ENCODE results near the gene NFRKB. TPM values are rescaled to one million over a fixed set of nuclear protein-coding genes. Genes with fewer than 3 reads are reported as not detected.
A peak's percentile ranks its signal among the peaks of the same experiment; 100 is the strongest.

The NFRKB gene
- 10.2 and 13.9 TPM in 2 replicates for total RNA-seq

DNA sequence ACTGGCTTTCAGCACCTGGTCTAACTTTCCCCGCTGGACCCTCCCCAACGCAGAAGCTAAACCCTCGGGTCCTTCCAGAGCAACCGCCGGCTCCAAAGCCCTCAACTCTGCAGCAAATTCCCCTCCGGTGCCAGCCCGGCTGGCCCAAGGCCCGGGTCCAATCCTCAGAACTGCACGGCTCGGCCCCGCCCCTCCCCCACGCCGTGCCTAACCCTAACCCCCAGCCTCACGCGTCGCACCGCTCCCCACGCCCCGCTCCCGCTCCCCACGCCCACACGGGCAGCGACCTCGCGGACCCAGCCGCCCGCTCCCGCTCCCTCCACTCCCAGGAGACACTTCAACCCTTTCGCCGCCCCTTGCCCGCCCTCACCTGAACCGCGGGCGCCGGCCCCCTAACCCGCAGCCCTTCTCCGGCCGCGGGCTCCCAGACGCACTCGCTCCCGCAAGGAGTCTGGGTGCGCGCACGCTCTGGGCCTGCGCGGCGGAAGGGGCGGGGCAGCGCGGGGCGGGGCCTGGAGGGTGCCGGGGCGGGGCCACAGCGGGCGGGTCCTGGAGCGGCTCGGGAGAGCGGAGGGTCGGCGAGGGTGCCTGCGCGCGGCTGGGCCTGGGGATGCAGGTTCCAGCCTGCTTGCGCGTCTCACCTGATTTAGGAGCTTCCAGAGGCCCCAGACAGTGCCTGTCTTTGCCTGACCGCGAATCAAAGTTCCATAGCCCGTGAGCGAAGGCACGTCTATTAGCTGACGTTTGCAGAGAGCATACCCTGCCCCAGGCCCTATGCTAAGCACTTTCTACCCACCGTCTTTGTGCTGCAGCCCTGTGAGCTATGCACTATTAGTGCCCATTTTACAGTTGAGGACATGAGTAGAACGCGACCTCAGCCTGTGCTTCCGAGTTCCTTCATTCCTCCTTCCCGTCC lies at the start of gene NFRKB:
TSS of gene NFRKB (minus strand) at position 453 of the 916 bp plus-strand sequence. CDS start 2,729 bp downstream, outside the sequence.
- peak; percentile 76 to 84 for DNase-seq (ENCODE audit: low read depth in 2 of 2)

DNA sequence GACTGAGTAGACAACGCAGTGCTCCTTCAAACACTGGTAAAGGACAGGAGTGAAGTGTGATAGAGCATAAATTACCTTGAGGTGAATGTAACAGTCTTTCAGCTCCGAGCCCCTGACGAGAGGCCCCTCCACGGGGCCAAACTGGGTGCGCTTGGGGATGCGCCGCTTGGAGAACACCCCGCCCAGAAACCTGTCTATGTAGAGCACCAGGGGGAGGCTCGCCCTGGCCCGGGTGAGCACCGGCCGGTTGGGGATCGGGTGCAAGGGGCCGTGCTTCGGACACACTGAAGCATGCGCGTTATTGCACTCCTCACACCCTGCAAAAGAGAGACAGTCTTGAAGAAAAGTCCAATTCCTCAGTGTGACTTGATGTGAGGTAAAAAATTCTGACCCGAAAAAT lies 49.3 kb upstream of the NFRKB start:
- no peak for DNase-seq (ENCODE audit: low read depth in 2 of 2)

DNA sequence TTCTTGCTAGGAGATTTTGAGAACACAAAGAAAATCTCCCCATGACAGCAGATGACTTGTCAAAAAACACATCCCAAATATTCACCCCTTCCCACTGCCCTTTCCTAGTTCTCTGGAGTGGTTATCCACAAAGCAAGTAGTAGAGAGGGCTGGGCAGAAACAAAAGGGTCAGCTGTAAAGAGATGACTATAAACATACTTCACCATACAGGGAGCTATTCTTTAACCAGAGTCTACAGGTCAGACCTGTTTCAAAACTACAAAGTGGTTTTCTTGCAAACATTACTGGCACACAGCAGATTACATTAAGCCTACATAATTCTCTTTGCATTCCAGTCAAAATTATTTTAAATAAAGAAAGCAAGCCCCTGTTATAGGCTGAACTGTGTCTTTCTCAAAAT lies 47.7 kb upstream of the NFRKB start:
- no peak for DNase-seq (ENCODE audit: low read depth in 2 of 2)

DNA sequence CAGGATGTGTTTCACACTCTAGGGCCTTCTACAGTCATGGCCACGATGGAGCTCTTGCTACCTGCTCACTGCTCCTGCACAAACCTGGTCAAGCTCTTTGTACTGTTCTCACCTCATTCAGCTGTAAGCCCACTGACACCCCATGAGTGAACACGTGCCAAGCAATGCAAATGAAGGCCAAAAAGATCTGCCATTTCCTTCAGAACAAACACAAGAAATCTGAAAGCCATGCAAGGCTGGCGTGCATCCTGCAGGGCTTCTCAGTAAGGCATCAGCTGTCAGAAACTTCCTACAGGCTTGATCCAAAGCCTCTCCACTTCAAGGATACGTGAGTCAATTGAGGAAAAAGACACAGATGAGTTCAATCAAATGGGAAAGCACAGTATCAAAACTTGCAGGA lies 44.1 kb upstream of the NFRKB start:
- no peak for DNase-seq (ENCODE audit: low read depth in 2 of 2)

DNA sequence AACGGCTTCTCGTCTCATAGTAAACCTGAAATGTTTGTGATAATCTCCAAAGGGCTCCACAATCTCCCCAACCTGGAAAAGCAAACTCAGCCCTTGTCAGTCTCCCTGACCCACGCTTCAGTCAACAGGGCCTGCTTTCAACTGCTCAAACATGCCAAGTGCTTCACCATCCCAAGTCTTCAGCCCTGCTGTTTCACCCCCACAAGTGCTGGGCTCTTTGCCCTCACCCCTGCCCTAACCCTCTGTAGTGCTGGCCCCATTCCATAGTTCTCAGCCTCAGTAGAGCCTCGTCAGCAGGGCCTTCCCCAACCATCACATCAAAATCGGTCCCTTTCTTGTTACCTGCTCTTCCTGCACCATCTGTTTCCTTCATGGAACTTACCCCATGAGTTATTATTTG lies 43.4 kb upstream of the NFRKB start:
- DNase-seq (ENCODE audit: low read depth in 2 of 2) = no peak

DNA sequence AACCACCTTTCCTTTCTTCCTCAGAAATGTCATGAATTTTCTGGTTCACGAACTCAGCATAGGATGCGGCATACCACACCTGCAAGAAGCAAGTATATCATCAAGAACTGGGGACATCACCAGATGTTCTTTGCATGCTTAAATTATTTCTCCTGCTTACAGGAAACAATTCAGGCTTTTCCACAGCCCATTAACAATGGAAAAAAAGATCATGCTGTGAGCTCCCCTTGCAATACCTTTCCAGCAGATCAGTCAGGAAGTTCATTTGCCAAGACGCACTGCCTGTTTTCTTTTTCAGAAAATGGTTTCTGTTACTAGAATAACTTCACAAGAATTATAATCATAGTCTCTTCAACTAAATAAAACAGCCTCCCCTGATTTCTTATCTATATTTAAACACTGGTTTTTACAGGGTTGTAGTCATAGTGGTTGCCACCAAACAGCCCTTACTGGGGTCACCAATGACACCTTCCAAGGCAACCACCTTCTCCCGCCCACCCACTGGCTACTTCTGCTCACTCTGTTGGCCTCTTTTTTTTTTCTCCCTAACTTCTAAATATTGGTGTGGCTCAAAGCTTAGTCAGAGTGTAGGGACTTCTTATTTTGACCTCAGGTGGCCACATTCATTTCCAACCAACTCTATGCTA lies 42.3 kb upstream of the NFRKB start:
- peak in 1 of 2 donors; percentile 10 for DNase-seq (ENCODE audit: low read depth in 2 of 2)

DNA sequence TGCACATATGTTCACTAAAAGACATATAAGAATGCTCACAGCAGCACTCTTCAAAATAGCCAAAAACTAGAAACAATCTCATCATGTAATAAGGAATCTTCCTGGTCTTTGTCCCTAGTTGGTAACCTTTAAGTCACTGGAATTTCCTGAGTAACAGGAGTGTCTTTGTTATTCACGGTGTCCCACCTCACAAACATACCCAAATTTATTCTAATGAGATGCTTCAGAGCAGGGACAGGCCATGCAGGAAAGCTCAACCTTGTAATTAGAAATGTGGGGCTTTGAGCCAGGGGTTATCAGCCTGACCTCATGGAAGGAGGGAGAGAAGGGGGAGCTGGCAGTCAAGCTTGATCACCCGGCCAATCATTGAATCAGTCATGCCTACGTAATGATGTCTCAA lies 40.3 kb upstream of the NFRKB start:
- DNase-seq (ENCODE audit: low read depth in 2 of 2) = no peak

DNA sequence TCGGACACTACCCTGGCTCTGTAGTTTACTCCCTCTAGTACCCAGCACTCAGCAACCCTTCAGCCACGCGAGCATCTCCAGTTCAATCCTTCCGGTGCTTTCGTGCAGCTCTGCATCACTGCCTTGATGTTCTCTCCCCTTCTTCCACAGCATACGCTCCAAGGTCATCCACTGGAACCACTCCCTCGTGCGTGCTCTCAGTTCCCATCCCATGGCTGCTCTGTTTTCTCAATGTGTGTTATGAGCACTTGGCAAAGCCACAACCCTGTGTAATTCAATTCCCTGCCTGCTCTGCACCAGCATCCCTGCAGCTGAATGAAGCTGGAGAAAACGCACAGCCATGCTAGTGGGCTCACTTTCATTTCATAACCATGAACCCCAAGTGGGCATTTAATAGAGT lies 38.5 kb upstream of the NFRKB start:
- no peak for DNase-seq (ENCODE audit: low read depth in 2 of 2)

DNA sequence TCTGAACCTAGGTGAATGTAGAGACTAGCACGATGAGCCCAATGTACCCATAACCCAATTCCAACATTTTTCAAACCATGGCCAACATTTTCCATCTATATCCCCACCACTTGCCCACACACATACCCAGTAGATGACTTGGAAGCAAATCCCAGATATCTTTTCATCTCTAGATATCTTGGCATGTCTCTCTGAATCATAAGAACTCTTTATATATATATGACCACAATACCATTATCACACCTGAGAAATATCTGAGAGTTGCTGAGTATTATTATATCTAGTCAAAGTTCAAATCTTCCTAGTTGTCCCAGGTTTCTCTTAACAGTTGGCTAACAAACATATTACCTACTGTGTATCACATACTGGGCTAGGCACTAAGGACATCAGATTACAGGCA lies 37.9 kb upstream of the NFRKB start:
- no peak for DNase-seq (ENCODE audit: low read depth in 2 of 2)

DNA sequence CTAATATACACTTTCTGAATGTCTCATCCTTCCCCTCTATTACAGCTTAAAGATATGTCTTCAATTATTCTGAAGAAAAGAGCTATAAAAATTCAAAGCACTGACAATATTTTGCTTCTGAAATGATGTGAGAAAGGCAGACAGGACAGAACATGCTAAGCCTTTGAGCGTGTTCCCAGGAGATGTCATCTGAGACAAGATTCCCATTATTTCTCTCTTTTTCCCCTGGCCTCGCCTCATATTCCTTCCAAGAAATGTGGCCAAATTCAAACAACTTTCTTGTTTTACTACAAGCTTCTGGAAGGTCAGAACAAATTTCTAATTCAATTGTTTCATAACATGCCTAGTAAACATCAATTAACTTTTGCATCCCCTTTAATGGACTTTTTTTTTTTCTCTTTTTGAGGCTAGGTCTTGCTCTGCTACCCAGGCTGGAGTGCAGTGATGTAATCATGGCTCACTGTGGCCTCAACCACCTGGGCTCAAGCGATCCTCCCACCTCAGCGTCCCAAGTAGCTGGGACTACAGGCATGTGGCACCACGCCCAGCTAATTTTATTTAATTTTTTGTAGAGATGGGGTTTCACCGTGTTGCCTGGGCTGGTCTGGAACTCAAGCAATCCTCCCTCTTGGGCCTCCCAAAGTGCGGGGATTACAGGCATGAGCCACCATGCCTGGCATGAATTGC lies 37.1 kb upstream of the NFRKB start:
- DNase-seq (ENCODE audit: low read depth in 2 of 2) = no peak

DNA sequence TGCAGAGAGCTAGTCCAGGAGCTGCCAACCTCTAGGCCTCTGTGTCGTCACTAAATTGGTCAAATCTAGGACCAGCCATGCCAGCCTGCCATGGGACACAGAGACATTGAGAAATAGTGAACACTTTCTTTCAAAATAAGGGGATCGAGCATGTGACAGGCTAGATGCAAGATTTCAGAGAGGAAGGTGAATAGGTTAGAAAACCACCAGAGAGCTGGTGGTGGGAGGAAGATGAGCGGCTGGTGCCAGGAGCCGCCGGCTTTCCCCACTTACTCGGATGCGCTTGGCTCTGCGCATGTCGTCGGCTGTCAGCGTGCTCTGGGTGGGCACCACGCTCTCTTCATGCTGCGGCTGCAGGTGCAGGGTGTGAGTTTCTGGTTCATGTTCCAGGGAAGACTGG lies 35.4 kb upstream of the NFRKB start:
- DNase-seq (ENCODE audit: low read depth in 2 of 2) = no peak

DNA sequence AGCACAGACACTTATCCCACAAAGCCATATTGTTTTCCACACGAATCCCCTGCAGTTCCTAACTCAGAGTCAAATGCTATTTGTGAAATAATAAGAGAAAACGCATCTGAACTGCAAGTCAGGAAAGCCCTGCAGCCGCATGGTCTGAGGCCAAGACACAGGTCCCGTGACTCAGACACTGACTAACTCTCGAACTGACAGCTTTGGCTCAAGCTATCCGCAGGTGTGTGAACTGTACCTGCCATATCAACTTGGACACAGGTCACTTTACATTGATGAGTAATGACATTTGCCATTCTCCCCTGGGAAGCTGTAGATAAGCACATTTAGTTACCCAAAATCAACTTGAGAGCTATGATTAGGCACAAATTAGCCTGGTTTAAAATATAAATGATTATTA lies 34.9 kb upstream of the NFRKB start:
- peak in 1 of 2 donors; percentile 65 for DNase-seq (ENCODE audit: low read depth in 2 of 2)

DNA sequence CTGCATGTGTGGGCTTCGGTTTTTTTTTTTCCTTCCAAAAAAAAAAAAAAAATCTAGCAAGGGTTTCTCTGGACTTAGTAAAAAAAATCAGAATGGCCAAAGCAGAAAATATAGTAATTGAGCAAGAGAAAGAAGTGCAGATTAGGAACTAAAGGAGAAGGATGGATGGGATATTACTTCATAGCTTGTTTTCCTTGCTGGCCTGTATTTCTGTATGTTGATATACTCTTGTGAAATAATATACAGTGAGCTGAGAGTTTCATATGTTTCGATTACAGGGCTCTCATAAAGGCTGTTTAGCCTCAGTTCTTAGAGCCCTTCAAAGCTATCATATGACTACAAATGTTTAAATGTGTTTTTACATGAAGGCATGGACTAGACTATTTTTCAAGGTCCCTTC lies 34.3 kb upstream of the NFRKB start:
- no peak for DNase-seq (ENCODE audit: low read depth in 2 of 2)

DNA sequence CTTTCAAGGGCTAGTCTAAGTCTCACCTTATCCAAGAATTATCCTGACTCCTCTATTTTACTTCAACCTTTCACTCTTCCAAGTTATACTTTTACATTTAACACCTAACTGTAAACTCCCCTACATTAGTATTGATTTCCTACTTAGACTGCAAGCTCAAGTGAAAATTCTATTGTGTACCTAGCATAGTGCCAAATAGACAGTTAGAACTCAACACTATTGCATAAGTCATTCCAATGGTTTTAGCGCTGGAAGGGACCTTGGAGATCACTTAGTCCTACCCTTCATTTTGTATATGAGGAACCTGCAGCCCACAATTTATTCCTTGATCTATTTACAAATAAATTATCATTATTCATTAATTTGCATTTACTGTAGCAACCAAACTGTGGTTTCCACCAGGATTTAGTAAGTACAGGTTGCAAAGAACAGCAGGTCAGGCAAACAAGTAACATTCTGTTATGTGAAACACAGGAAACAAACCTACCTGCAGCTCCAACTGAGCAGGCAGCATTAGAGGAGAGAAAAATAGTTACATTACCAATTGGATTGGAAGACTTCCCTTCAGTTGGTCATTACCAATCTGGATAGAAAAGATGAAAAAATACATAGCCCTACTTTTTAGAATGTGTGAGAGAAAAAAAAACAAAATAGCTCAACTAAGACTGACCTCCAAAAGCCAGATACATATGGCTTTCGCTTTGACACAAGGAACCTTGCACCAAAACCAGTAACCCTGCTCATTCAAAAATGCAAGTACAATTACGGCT lies 33.7 kb upstream of the NFRKB start:
- no peak for DNase-seq (ENCODE audit: low read depth in 2 of 2)

DNA sequence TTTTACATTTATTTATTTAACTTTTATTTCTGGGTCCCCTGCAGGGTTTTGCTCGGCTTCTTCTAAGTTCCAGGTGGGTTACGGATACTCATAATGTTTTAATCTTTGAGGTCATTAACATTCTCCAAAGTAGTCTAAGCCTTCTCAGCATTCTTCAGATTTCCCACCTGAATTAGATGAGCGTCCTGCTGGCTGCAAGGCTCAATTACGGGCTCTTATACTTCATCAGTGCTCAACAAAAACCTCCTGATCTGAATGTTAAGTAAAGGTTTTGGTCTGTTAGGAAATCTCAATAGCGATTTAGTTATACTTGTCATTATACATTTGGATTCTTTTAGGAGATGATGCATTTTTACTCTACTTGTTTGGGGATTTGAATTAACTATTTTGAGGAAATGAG lies 27.3 kb upstream of the NFRKB start:
- DNase-seq (ENCODE audit: low read depth in 2 of 2) = no peak

DNA sequence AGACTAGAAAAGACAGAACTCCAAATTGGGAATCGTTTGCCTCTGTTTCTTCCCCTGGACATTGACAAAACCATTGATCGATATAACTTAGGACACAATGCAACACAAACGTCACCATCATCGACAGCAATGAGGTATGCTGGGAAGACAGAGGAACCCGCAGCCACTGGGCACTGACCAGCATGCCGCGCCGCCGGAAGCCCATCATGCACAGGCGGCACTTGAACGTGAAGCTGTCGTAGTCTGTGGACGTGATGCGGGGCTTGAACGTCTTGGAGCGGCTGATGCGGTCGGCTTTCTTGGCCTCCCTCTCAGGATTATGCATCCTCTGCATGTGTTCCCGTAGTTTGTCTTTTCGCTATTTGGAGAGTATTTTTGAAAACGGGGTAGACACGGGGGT lies 23.0 kb upstream of the NFRKB start:
- DNase-seq (ENCODE audit: low read depth in 2 of 2) = no peak

DNA sequence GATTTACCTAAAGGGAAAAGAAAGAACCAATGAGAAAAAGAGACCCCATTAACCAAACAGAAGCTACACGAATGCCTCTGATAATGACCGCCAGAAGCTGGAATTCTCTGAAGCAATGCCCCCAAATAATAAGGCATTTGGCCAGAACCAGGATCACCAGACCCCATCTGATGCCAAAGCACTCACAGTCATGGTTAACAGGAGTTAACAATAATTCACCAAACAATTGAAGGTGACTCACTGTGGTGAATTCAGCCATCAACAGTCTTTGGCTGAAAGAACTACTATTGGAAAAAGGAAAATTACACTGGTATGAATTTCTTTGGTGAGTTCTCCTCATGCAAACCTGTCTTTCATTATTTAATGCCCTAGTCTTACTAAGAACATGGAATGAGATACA lies 21.9 kb upstream of the NFRKB start:
- DNase-seq (ENCODE audit: low read depth in 2 of 2) = peak; percentile 19 to 40

DNA sequence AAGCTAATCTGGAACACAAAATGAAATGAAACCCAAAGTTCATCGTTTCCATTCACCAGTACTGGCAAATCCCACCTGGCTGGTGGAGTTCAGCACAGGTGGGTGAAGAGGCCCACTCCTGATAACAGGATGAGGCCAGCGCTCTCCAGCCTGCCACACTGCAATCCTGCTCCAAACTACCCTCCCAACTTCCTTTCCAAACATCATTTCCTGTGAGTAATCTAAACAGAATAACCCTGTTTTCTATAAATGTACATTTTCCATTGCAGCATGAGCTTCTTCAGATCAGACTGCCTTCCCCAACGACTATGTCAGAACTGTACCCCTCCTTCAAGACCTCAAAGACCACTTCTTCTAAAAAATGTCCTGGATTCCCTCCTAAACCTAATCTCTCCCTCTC lies 15.9 kb upstream of the NFRKB start:
- peak; percentile 76 to 90 for DNase-seq (ENCODE audit: low read depth in 2 of 2)

DNA sequence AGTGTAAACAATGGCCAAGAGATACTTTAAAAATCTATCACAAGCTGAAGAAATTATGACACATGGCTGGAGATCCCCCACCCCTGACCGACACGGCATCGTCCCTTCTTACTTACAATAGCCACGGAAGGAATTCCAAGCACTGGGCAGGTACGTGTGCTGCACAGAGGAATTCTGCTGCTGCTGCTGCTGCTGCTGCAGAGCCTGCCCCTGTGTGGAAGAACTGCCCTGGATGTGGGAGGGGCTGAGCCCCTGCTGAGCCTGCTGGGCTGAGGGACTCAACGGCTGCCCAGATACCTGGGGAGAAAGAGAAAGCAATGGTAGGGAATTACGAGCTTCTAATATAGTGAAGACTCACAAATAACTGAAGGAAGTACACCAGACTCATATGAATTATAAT lies 15.0 kb upstream of the NFRKB start:
- no peak for DNase-seq (ENCODE audit: low read depth in 2 of 2)

DNA sequence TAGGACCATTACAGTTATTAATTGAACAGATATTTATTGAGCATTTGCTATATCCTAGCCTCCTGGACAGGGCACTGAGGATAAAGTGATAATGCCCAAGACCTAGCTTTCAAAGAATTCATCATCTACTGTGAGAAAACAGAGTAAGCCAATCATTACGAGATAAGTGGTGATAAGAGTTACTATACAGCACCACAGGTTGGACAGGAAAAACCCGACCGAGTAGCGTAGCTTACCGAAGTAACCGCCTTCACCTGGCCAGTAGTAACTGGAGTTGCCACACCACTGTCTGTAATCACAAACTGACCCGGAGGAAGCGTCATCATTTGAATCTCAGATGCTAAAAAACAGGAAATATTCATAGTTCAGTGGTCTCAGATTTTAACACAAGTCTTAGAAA lies 10.0 kb upstream of the NFRKB start:
- DNase-seq (ENCODE audit: low read depth in 2 of 2) = no peak

DNA sequence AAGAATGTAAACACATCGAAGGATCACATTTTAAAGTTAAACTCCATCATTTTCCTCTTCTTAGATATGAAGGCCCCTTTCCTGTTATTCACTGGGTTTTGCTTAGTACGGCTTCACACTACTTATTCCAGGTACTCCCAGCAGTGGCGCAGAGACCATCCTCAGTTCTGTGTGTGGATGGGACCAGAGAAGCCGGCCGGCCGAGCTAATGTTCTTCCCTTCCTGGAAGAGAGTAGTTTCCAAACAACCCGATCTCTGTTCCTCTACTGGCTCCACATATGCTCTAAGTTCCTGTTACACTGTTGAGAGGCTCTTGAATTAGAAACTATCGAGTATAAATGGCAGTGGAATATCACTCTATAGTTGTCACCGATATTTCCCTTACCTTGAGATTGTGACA lies 684 bp upstream of the NFRKB start:
- DNase-seq (ENCODE audit: low read depth in 2 of 2) = no peak
